IMR-90 (cell line): ENCODE results near the gene LYRM4. TPM values are rescaled to one million over a fixed set of nuclear protein-coding genes. Genes with fewer than 3 reads are reported as not detected.

ENCODE experiments used
- ATAC-seq: fragments of 200-7000 bp; cut with Tn5 transposase; 2 replicates; pipeline ENCODE4 v1.9.1; 2020; ENCODE audit warnings: low read depth, mild to moderate bottlenecking, moderate library complexity
- BruUV-seq: library from RNA; stranded (reverse); fragments of 400-500 nt; replicated peaks from 2 replicates; lab custom pipeline; 2021; lab: Mats Ljungman, UMichigan
- CTCF ChIA-PET: fragments of 300-600 bp; formaldehyde crosslinking; extraction: SDS; loops from one replicate; lab custom pipeline; 2021; ENCODE audit warnings: antibody characterized with exemption; lab: Yijun Ruan, JAX
- POLR2A ChIA-PET: fragments of 300-600 bp; sonication (Branson Sonifier 250); formaldehyde crosslinking; loops from one replicate; lab custom pipeline; 2022; ENCODE audit warnings: antibody characterized with exemption; ENCODE audit not compliant: unreplicated experiment; lab: Charles Lee
- DNase-seq: peaks from one replicate; pipeline ENCODE4 v3.0.0; 2013
- H2AFZ ChIP-seq: replicated peaks from 2 replicates; pipeline ENCODE3; 2013; ENCODE audit warnings: low read length, mild to moderate bottlenecking; ENCODE audit not compliant: poor library complexity
- H2AK5ac ChIP-seq: 2 replicates; pipeline ENCODE4 v1.6.1; 2013; ENCODE audit warnings: low read depth, low read length, inconsistent platforms
- H2AK9ac ChIP-seq: replicated peaks from 2 replicates; pipeline ENCODE3; 2013; ENCODE audit warnings: mild to moderate bottlenecking, low read depth, low read length, moderate library complexity; ENCODE audit not compliant: poor library complexity
- H2BK120ac ChIP-seq: 2 replicates; pipeline ENCODE4 v1.6.1; 2013; ENCODE audit warnings: low read depth, low read length, inconsistent platforms
- H2BK15ac ChIP-seq: 3 replicates; pipeline ENCODE4 v1.6.1; 2013; ENCODE audit warnings: low read depth, low read length, inconsistent platforms
- H2BK20ac ChIP-seq: 2 replicates; pipeline ENCODE4 v1.6.1; 2013; ENCODE audit warnings: low read depth, mild to moderate bottlenecking, inconsistent platforms, low read length, moderate library complexity
- H2BK5ac ChIP-seq: 2 replicates; pipeline ENCODE4 v1.6.1; 2013; ENCODE audit warnings: mild to moderate bottlenecking, low read depth, low read length, inconsistent platforms; ENCODE audit not compliant: poor library complexity, severe bottlenecking
- H3K14ac ChIP-seq: replicated peaks from 2 replicates; pipeline ENCODE4 v1.6.1; 2013; ENCODE audit warnings: low read depth, low read length, inconsistent platforms
- H3K18ac ChIP-seq: 2 replicates; pipeline ENCODE4 v1.6.1; 2013; ENCODE audit warnings: low read depth, low read length, control low read depth
- H3K23ac ChIP-seq: 2 replicates; pipeline ENCODE4 v1.6.1; 2013; ENCODE audit warnings: low read depth, low read length, inconsistent platforms
- H3K27ac ChIP-seq: 2 replicates; pipeline ENCODE4 v1.5.1; 2013; ENCODE audit warnings: mild to moderate bottlenecking, control low read depth, low read length; ENCODE audit not compliant: insufficient read depth
- H3K27me3 ChIP-seq: 2 replicates; pipeline ENCODE4 v1.6.1; 2013; ENCODE audit warnings: low read length; ENCODE audit not compliant: control insufficient read depth, insufficient read depth
- H3K36me3 ChIP-seq: 2 replicates; pipeline ENCODE4 v1.6.1; 2013; ENCODE audit warnings: low read length, mixed read lengths; ENCODE audit not compliant: control insufficient read depth, insufficient read depth
- H3K4ac ChIP-seq: 2 replicates; pipeline ENCODE4 v1.6.1; 2013; ENCODE audit warnings: low read depth, low read length, inconsistent platforms
- H3K4me1 ChIP-seq: 2 replicates; pipeline ENCODE4 v1.6.1; 2013; ENCODE audit warnings: low read length, mixed read lengths; ENCODE audit not compliant: control insufficient read depth, insufficient read depth
- H3K4me2 ChIP-seq: 2 replicates; pipeline ENCODE4 v1.6.1; 2013; ENCODE audit warnings: low read depth, mild to moderate bottlenecking, control low read depth, low read length, moderate library complexity
- H3K4me3 ChIP-seq: 2 replicates; pipeline ENCODE4 v1.5.1; 2013; ENCODE audit warnings: low read depth, mild to moderate bottlenecking, control low read depth, low read length, moderate library complexity; ENCODE audit not compliant: insufficient read depth
- H3K56ac ChIP-seq: 2 replicates; pipeline ENCODE4 v1.6.1; 2013; ENCODE audit warnings: low read length, inconsistent platforms; ENCODE audit not compliant: insufficient read depth; ENCODE audit errors: extremely low read depth
- H3K79me1 ChIP-seq, 2 experiments: 2 replicates each; pipeline ENCODE4 v1.6.1; 2013; ENCODE audit warnings: low read length in 2 of 2, inconsistent platforms in 1 of 2, low read depth in 1 of 2
- H3K9ac ChIP-seq: 2 replicates; pipeline ENCODE4 v1.6.1; 2013; ENCODE audit warnings: low read depth, low read length, control low read depth
- H3K9me1 ChIP-seq: 2 replicates; pipeline ENCODE4 v1.6.1; 2013; ENCODE audit warnings: low read length, inconsistent platforms; ENCODE audit not compliant: insufficient read depth
- H3K9me3 ChIP-seq: 2 replicates; pipeline ENCODE4 v1.6.1; 2013; ENCODE audit warnings: low read length; ENCODE audit not compliant: control insufficient read depth, insufficient read depth
- H4K20me1 ChIP-seq: 2 replicates; pipeline ENCODE4 v1.6.1; 2013; ENCODE audit warnings: low read length, inconsistent platforms; ENCODE audit not compliant: insufficient read depth
- H4K5ac ChIP-seq: 2 replicates; pipeline ENCODE4 v1.6.1; 2013; ENCODE audit warnings: mild to moderate bottlenecking, low read depth, low read length, control low read depth
- H4K8ac ChIP-seq, 2 experiments: 2 replicates each; pipeline ENCODE4 v1.6.1; 2013; ENCODE audit warnings: low read depth in 2 of 2, low read length in 2 of 2, control low read depth in 1 of 2, inconsistent platforms in 1 of 2
- H4K91ac ChIP-seq: 2 replicates; pipeline ENCODE4 v1.6.1; 2013; ENCODE audit warnings: low read depth, low read length, inconsistent platforms; ENCODE audit not compliant: insufficient read depth
- BHLHE40 ChIP-seq: fragments of 150-350 bp; IDR thresholded peaks from 2 replicates; pipeline ENCODE4 v1.6.1; 2016; ENCODE audit warnings: mild to moderate bottlenecking, low read depth, low read length
- CEBPB ChIP-seq: IDR thresholded peaks from 2 replicates; pipeline ENCODE4 v1.6.1; 2012; ENCODE audit warnings: low read depth, low read length, improper control_type of control experiment
- CHD1 ChIP-seq: IDR thresholded peaks from 2 replicates; pipeline ENCODE4 v1.6.1; 2012; ENCODE audit warnings: low read depth, low read length, improper control_type of control experiment
- CTCF ChIP-seq: conservative IDR thresholded peaks from 2 replicates; pipeline ENCODE4 v1.5.1; 2012; ENCODE audit warnings: mild to moderate bottlenecking, low read depth, low read length, improper control_type of control experiment
- ELK1 ChIP-seq: fragments of 150-350 bp; IDR thresholded peaks from 2 replicates; pipeline ENCODE4 v1.6.1; 2016; ENCODE audit warnings: low read depth, mild to moderate bottlenecking, low read length, moderate library complexity, borderline replicate concordance
- FOS ChIP-seq: fragments of 150-350 bp; IDR thresholded peaks from 2 replicates; pipeline ENCODE4 v1.6.1; 2016; ENCODE audit warnings: low read depth, low read length
- MAFK ChIP-seq: IDR thresholded peaks from 2 replicates; pipeline ENCODE4 v1.6.1; 2012; ENCODE audit warnings: low read depth, low read length, improper control_type of control experiment
- MAZ ChIP-seq: IDR thresholded peaks from 2 replicates; pipeline ENCODE4 v1.6.1; 2012; ENCODE audit warnings: low read depth, mild to moderate bottlenecking, low read length, improper control_type of control experiment, moderate library complexity, borderline replicate concordance
- MXI1 ChIP-seq: IDR thresholded peaks from 2 replicates; pipeline ENCODE4 v1.6.1; 2012; ENCODE audit warnings: low read depth, mild to moderate bottlenecking, low read length, moderate library complexity, borderline replicate concordance
- NFE2L2 ChIP-seq: fragments of 150-350 bp; IDR thresholded peaks from 2 replicates; pipeline ENCODE4 v1.6.1; 2016; ENCODE audit warnings: low read depth, mild to moderate bottlenecking, low read length
- POLR2A ChIP-seq: IDR thresholded peaks from 2 replicates; pipeline ENCODE4 v1.6.1; 2012; ENCODE audit warnings: mild to moderate bottlenecking, low read depth, low read length
- RAD21 ChIP-seq: IDR thresholded peaks from 2 replicates; pipeline ENCODE4 v1.6.1; 2012; ENCODE audit warnings: low read length, improper control_type of control experiment
- RCOR1 ChIP-seq: IDR thresholded peaks from 2 replicates; pipeline ENCODE4 v1.6.1; 2012; ENCODE audit warnings: mild to moderate bottlenecking, low read length, improper control_type of control experiment; ENCODE audit not compliant: insufficient replicate concordance
- RFX5 ChIP-seq: IDR thresholded peaks from 2 replicates; pipeline ENCODE4 v1.8.0; 2012; ENCODE audit warnings: low read depth, mild to moderate bottlenecking, low read length, moderate library complexity
- SMC3 ChIP-seq: fragments of 150-350 bp; IDR thresholded peaks from 2 replicates; pipeline ENCODE4 v1.6.1; 2016; ENCODE audit warnings: low read depth, mild to moderate bottlenecking, antibody characterized with exemption, low read length, moderate library complexity
- USF2 ChIP-seq: fragments of 150-350 bp; IDR thresholded peaks from 2 replicates; pipeline ENCODE4 v1.6.1; 2017; ENCODE audit warnings: mild to moderate bottlenecking, antibody characterized with exemption, low read length, low read depth
- WGBS, 2 experiments: methylation state at CpG; one replicate each; pipeline versions ENCODE4 v1.1.5 to v1.1.7; 2013; ENCODE audit warnings: missing lambda C conversion rate in 2 of 2; ENCODE audit not compliant: insufficient read length in 1 of 2; ENCODE audit errors: extremely low coverage in 2 of 2; 5-methylcytosine and 5-hydroxymethylcytosine counted together
- dilution Hi-C: fragments of 300-500 bp; cut with HindIII; formaldehyde crosslinking; loops from one replicate; pipeline ENCODE4 v1.14.3; 2018; ENCODE audit warnings: low sequenced_read_pairs; ENCODE audit not compliant: unreplicated experiment
- in situ Hi-C: fragments of 300-500 bp; cut with MboI; formaldehyde crosslinking; loops from 3 replicates; pipeline ENCODE4 v1.14.3; 2019; ENCODE audit warnings: low sequenced_read_pairs, inconsistent platforms, mixed read lengths
- intact Hi-C: fragments of 100-400 bp; cut with micrococcal nuclease; formaldehyde crosslinking; loops from 2 replicates; pipeline ENCODE4 v1.10.0; 2022
- polyA plus RNA-seq, 3 experiments: library from polyadenylated mRNA; depleted of rRNA; stranded (reverse); fragments of >200 nt; gene quantifications; 2 replicates each; pipeline ENCODE4 v1.2.3, GENCODE V29; 2012; ENCODE audit warnings: low replicate concordance in 1 of 3
- total RNA-seq: library from RNA; depleted of rRNA; stranded (reverse); fragments of >200 nt; gene quantifications from 2 replicates; pipeline ENCODE4 v1.2.3, GENCODE V29; 2012

The LYRM4 gene
- total and polyA plus RNA-seq, 2 of the 4 experiments (the other 2 are of a cell fraction) = 11.5 to 26.6 TPM

GRCh38 chr6:5111626-5112025 lies 149.1 kb downstream of the LYRM4 start:
- H2AK9ac ChIP-seq = no peak overlapping the region
- H3K23ac ChIP-seq = no peak overlapping the region
- intact Hi-C loops = loop anchor here (10.0 kb wide), 1 partner anchor 167 kb away; no protein-coding TSS in a partner anchor
- H3K79me1 ChIP-seq = no peaks in the 10 kb centered on the region
- no peak overlapping the region for H3K4me2 ChIP-seq
- H4K20me1 ChIP-seq = peaks cover 4% of the 10 kb centered on the region; the same call in 1 of the 2 replicates
- H2BK5ac ChIP-seq = no peak overlapping the region
- TF ChIP-seq CHD1 (no peak), RCOR1 (no peak), RAD21 (no peak), NFE2L2 (no peak), FOS (no peak), CTCF (no peak), MAZ (no peak), SMC3 (no peak), BHLHE40 (no peak), MXI1 (no peak), RFX5 (no peak), MAFK (no peak), CEBPB (no peak), POLR2A (no peak), ELK1 (no peak), USF2 (no peak)
- DNase-seq = no peak
- H3K4me3 ChIP-seq = no peak overlapping the region
- no peak overlapping the region for H4K5ac ChIP-seq
- ChIA-PET POLR2A (no interaction called here), CTCF (no interaction called here)
- no peaks in the 10 kb centered on the region; the same call in none of the 2 replicates for H3K27me3 ChIP-seq
- H3K9me1 ChIP-seq = no peaks in the 10 kb centered on the region; the same call in 1 of the 2 replicates
- no peak overlapping the region for H3K56ac ChIP-seq
- no peak overlapping the region for H4K91ac ChIP-seq
- H3K9ac ChIP-seq = no peak overlapping the region
- H2BK120ac ChIP-seq = no peak overlapping the region
- H3K18ac ChIP-seq = no peak overlapping the region
- dilution Hi-C loops = no loop called here
- no peak overlapping the region for H2BK20ac ChIP-seq
- no peak overlapping the region for H2AFZ ChIP-seq
- H3K36me3 ChIP-seq = no peaks in the 10 kb centered on the region
- no peaks in the 10 kb centered on the region for H3K9me3 ChIP-seq
- WGBS, 2 experiments = 0% methylated on average over 1 of the region's 7 CpGs; no CpG with 5 or more reads in 1 of the 2 experiments
- no peak overlapping the region for H3K14ac ChIP-seq
- BruUV-seq = no TSS peak
- no peak for ATAC-seq
- in situ Hi-C loops = no loop called here
- peaks cover 2% of the 10 kb centered on the region; the same call in 1 of the 2 replicates for H3K4me1 ChIP-seq
- H3K27ac ChIP-seq = no peak overlapping the region
- H4K8ac ChIP-seq = no peak overlapping the region
- no peak overlapping the region for H2BK15ac ChIP-seq
- no peak overlapping the region for H3K4ac ChIP-seq
- no peak overlapping the region for H2AK5ac ChIP-seq
